HCT116 (cell line): ENCODE data around the gene FAM162A.

Experiments
- ATF3 ChIP-seq: IDR thresholded peaks from 2 replicates; pipeline ENCODE4 v1.6.1; 2012
- CTCF ChIP-seq, 3 experiments: fragments of 200-600 bp in 1 of 3; sonication (generic) in 1 of 3; IDR thresholded peaks in 2 of 3; conservative IDR thresholded peaks in 1 of 3; 2 replicates each; pipeline ENCODE4 v1.5.1; 2012 to 2017; ENCODE audit warnings: low read depth in 2 of 3, low read length in 2 of 3, antibody characterized with exemption in 1 of 3, borderline replicate concordance in 1 of 3, control low read depth in 1 of 3, mild to moderate bottlenecking in 1 of 3, mixed read lengths in 1 of 3, mixed run types in 1 of 3, moderate library complexity in 1 of 3; ENCODE audit not compliant: insufficient read depth in 1 of 3
- EZH2 ChIP-seq: fragments of 200-600 bp; sonication (generic); IDR thresholded peaks from 2 replicates; pipeline ENCODE4 v1.6.1; 2017; ENCODE audit warnings: antibody characterized with exemption, mixed run types
- POLR2A ChIP-seq: IDR thresholded peaks from 2 replicates; pipeline ENCODE4 v1.7.0; 2011; ENCODE audit warnings: borderline replicate concordance; ENCODE audit not compliant: insufficient read depth, insufficient read length; ENCODE audit errors: extremely low read depth
- POLR2AphosphoS5 ChIP-seq: IDR thresholded peaks from 2 replicates; pipeline ENCODE4 v1.6.1; 2011; ENCODE audit warnings: mild to moderate bottlenecking, low read depth, low read length, moderate library complexity
- RAD21 ChIP-seq: IDR thresholded peaks from 2 replicates; pipeline ENCODE4 v1.6.1; 2012; ENCODE audit warnings: low read depth, mild to moderate bottlenecking
- SRF ChIP-seq: IDR thresholded peaks from 2 replicates; pipeline ENCODE4 v1.6.1; 2012; ENCODE audit warnings: low read depth
- YY1 ChIP-seq: IDR thresholded peaks from 2 replicates; pipeline ENCODE4 v1.6.1; 2011; ENCODE audit warnings: low read length, low read depth, moderate library complexity, mild to moderate bottlenecking; ENCODE audit not compliant: insufficient replicate concordance; ENCODE audit errors: extremely low read depth

GRCh38 chr3:122362026-122362425 is 22.0 kb upstream of the FAM162A start:
- TF ChIP-seq RAD21 (no peak), CTCF (IDR thresholded peaks at IDR 0.05 in 2 of 3, conservative IDR thresholded peaks at IDR 0.05 in 1 of 3; ENCODE audit: borderline replicate concordance in 1 of 3, insufficient read depth in 1 of 3, low read depth in 2 of 3, low read length in 2 of 3) (no peak), EZH2 (no peak), POLR2A (no peak), ATF3 (no peak), POLR2AphosphoS5 (no peak), SRF (no peak), YY1 (no peak)
